IMR-90 (cell line): ENCODE results near the gene GSE1. TPM values are rescaled to one million over a fixed set of nuclear protein-coding genes. Genes with fewer than 3 reads are reported as not detected.

Experiments used
- ATAC-seq: fragments of 200-7000 bp; cut with Tn5 transposase; 2 replicates; pipeline ENCODE4 v1.9.1; 2020; ENCODE audit warnings: low read depth, mild to moderate bottlenecking, moderate library complexity
- BruUV-seq: library from RNA; stranded (reverse); fragments of 400-500 nt; replicated peaks from 2 replicates; lab custom pipeline; 2021; lab: Mats Ljungman, UMichigan
- CTCF ChIA-PET: fragments of 300-600 bp; formaldehyde crosslinking; extraction: SDS; loops from one replicate; lab custom pipeline; 2021; ENCODE audit warnings: antibody characterized with exemption; lab: Yijun Ruan, JAX
- POLR2A ChIA-PET: fragments of 300-600 bp; sonication (Branson Sonifier 250); formaldehyde crosslinking; loops from one replicate; lab custom pipeline; 2022; ENCODE audit warnings: antibody characterized with exemption; ENCODE audit not compliant: unreplicated experiment; lab: Charles Lee
- DNase-seq: peaks from one replicate; pipeline ENCODE4 v3.0.0; 2013
- H2AFZ ChIP-seq: replicated peaks from 2 replicates; pipeline ENCODE3; 2013; ENCODE audit warnings: low read length, mild to moderate bottlenecking; ENCODE audit not compliant: poor library complexity
- H2AK5ac ChIP-seq: 2 replicates; pipeline ENCODE4 v1.6.1; 2013; ENCODE audit warnings: low read depth, low read length, inconsistent platforms
- H2AK9ac ChIP-seq: replicated peaks from 2 replicates; pipeline ENCODE3; 2013; ENCODE audit warnings: mild to moderate bottlenecking, low read depth, low read length, moderate library complexity; ENCODE audit not compliant: poor library complexity
- H2BK120ac ChIP-seq: 2 replicates; pipeline ENCODE4 v1.6.1; 2013; ENCODE audit warnings: low read depth, low read length, inconsistent platforms
- H2BK15ac ChIP-seq: 3 replicates; pipeline ENCODE4 v1.6.1; 2013; ENCODE audit warnings: low read depth, low read length, inconsistent platforms
- H2BK20ac ChIP-seq: 2 replicates; pipeline ENCODE4 v1.6.1; 2013; ENCODE audit warnings: low read depth, mild to moderate bottlenecking, inconsistent platforms, low read length, moderate library complexity
- H2BK5ac ChIP-seq: 2 replicates; pipeline ENCODE4 v1.6.1; 2013; ENCODE audit warnings: mild to moderate bottlenecking, low read depth, low read length, inconsistent platforms; ENCODE audit not compliant: poor library complexity, severe bottlenecking
- H3K14ac ChIP-seq: replicated peaks from 2 replicates; pipeline ENCODE4 v1.6.1; 2013; ENCODE audit warnings: low read depth, low read length, inconsistent platforms
- H3K18ac ChIP-seq: 2 replicates; pipeline ENCODE4 v1.6.1; 2013; ENCODE audit warnings: low read depth, low read length, control low read depth
- H3K23ac ChIP-seq: 2 replicates; pipeline ENCODE4 v1.6.1; 2013; ENCODE audit warnings: low read depth, low read length, inconsistent platforms
- H3K27ac ChIP-seq: 2 replicates; pipeline ENCODE4 v1.5.1; 2013; ENCODE audit warnings: mild to moderate bottlenecking, control low read depth, low read length; ENCODE audit not compliant: insufficient read depth
- H3K27me3 ChIP-seq: 2 replicates; pipeline ENCODE4 v1.6.1; 2013; ENCODE audit warnings: low read length; ENCODE audit not compliant: control insufficient read depth, insufficient read depth
- H3K36me3 ChIP-seq: 2 replicates; pipeline ENCODE4 v1.6.1; 2013; ENCODE audit warnings: low read length, mixed read lengths; ENCODE audit not compliant: control insufficient read depth, insufficient read depth
- H3K4ac ChIP-seq: 2 replicates; pipeline ENCODE4 v1.6.1; 2013; ENCODE audit warnings: low read depth, low read length, inconsistent platforms
- H3K4me1 ChIP-seq: 2 replicates; pipeline ENCODE4 v1.6.1; 2013; ENCODE audit warnings: low read length, mixed read lengths; ENCODE audit not compliant: control insufficient read depth, insufficient read depth
- H3K4me2 ChIP-seq: 2 replicates; pipeline ENCODE4 v1.6.1; 2013; ENCODE audit warnings: low read depth, mild to moderate bottlenecking, control low read depth, low read length, moderate library complexity
- H3K4me3 ChIP-seq: 2 replicates; pipeline ENCODE4 v1.5.1; 2013; ENCODE audit warnings: low read depth, mild to moderate bottlenecking, control low read depth, low read length, moderate library complexity; ENCODE audit not compliant: insufficient read depth
- H3K56ac ChIP-seq: 2 replicates; pipeline ENCODE4 v1.6.1; 2013; ENCODE audit warnings: low read length, inconsistent platforms; ENCODE audit not compliant: insufficient read depth; ENCODE audit errors: extremely low read depth
- H3K79me1 ChIP-seq, 2 experiments: 2 replicates each; pipeline ENCODE4 v1.6.1; 2013; ENCODE audit warnings: low read length in 2 of 2, inconsistent platforms in 1 of 2, low read depth in 1 of 2
- H3K9ac ChIP-seq: 2 replicates; pipeline ENCODE4 v1.6.1; 2013; ENCODE audit warnings: low read depth, low read length, control low read depth
- H3K9me1 ChIP-seq: 2 replicates; pipeline ENCODE4 v1.6.1; 2013; ENCODE audit warnings: low read length, inconsistent platforms; ENCODE audit not compliant: insufficient read depth
- H3K9me3 ChIP-seq: 2 replicates; pipeline ENCODE4 v1.6.1; 2013; ENCODE audit warnings: low read length; ENCODE audit not compliant: control insufficient read depth, insufficient read depth
- H4K20me1 ChIP-seq: 2 replicates; pipeline ENCODE4 v1.6.1; 2013; ENCODE audit warnings: low read length, inconsistent platforms; ENCODE audit not compliant: insufficient read depth
- H4K5ac ChIP-seq: 2 replicates; pipeline ENCODE4 v1.6.1; 2013; ENCODE audit warnings: mild to moderate bottlenecking, low read depth, low read length, control low read depth
- H4K8ac ChIP-seq, 2 experiments: 2 replicates each; pipeline ENCODE4 v1.6.1; 2013; ENCODE audit warnings: low read depth in 2 of 2, low read length in 2 of 2, control low read depth in 1 of 2, inconsistent platforms in 1 of 2
- H4K91ac ChIP-seq: 2 replicates; pipeline ENCODE4 v1.6.1; 2013; ENCODE audit warnings: low read depth, low read length, inconsistent platforms; ENCODE audit not compliant: insufficient read depth
- BHLHE40 ChIP-seq: fragments of 150-350 bp; IDR thresholded peaks from 2 replicates; pipeline ENCODE4 v1.6.1; 2016; ENCODE audit warnings: mild to moderate bottlenecking, low read depth, low read length
- CEBPB ChIP-seq: IDR thresholded peaks from 2 replicates; pipeline ENCODE4 v1.6.1; 2012; ENCODE audit warnings: low read depth, low read length, improper control_type of control experiment
- CHD1 ChIP-seq: IDR thresholded peaks from 2 replicates; pipeline ENCODE4 v1.6.1; 2012; ENCODE audit warnings: low read depth, low read length, improper control_type of control experiment
- FOS ChIP-seq: fragments of 150-350 bp; IDR thresholded peaks from 2 replicates; pipeline ENCODE4 v1.6.1; 2016; ENCODE audit warnings: low read depth, low read length
- MAFK ChIP-seq: IDR thresholded peaks from 2 replicates; pipeline ENCODE4 v1.6.1; 2012; ENCODE audit warnings: low read depth, low read length, improper control_type of control experiment
- MAZ ChIP-seq: IDR thresholded peaks from 2 replicates; pipeline ENCODE4 v1.6.1; 2012; ENCODE audit warnings: low read depth, mild to moderate bottlenecking, low read length, improper control_type of control experiment, moderate library complexity, borderline replicate concordance
- MXI1 ChIP-seq: IDR thresholded peaks from 2 replicates; pipeline ENCODE4 v1.6.1; 2012; ENCODE audit warnings: low read depth, mild to moderate bottlenecking, low read length, moderate library complexity, borderline replicate concordance
- NFE2L2 ChIP-seq: fragments of 150-350 bp; IDR thresholded peaks from 2 replicates; pipeline ENCODE4 v1.6.1; 2016; ENCODE audit warnings: low read depth, mild to moderate bottlenecking, low read length
- POLR2A ChIP-seq: IDR thresholded peaks from 2 replicates; pipeline ENCODE4 v1.6.1; 2012; ENCODE audit warnings: mild to moderate bottlenecking, low read depth, low read length
- RAD21 ChIP-seq: IDR thresholded peaks from 2 replicates; pipeline ENCODE4 v1.6.1; 2012; ENCODE audit warnings: low read length, improper control_type of control experiment
- RCOR1 ChIP-seq: IDR thresholded peaks from 2 replicates; pipeline ENCODE4 v1.6.1; 2012; ENCODE audit warnings: mild to moderate bottlenecking, low read length, improper control_type of control experiment; ENCODE audit not compliant: insufficient replicate concordance
- RFX5 ChIP-seq: IDR thresholded peaks from 2 replicates; pipeline ENCODE4 v1.8.0; 2012; ENCODE audit warnings: low read depth, mild to moderate bottlenecking, low read length, moderate library complexity
- SMC3 ChIP-seq: fragments of 150-350 bp; IDR thresholded peaks from 2 replicates; pipeline ENCODE4 v1.6.1; 2016; ENCODE audit warnings: low read depth, mild to moderate bottlenecking, antibody characterized with exemption, low read length, moderate library complexity
- WGBS, 2 experiments: methylation state at CpG; one replicate each; pipeline versions ENCODE4 v1.1.5 to v1.1.7; 2013; ENCODE audit warnings: missing lambda C conversion rate in 2 of 2; ENCODE audit not compliant: insufficient read length in 1 of 2; ENCODE audit errors: extremely low coverage in 2 of 2; 5-methylcytosine and 5-hydroxymethylcytosine counted together
- dilution Hi-C: fragments of 300-500 bp; cut with HindIII; formaldehyde crosslinking; loops from one replicate; pipeline ENCODE4 v1.14.3; 2018; ENCODE audit warnings: low sequenced_read_pairs; ENCODE audit not compliant: unreplicated experiment
- in situ Hi-C: fragments of 300-500 bp; cut with MboI; formaldehyde crosslinking; loops from 3 replicates; pipeline ENCODE4 v1.14.3; 2019; ENCODE audit warnings: low sequenced_read_pairs, inconsistent platforms, mixed read lengths
- intact Hi-C: fragments of 100-400 bp; cut with micrococcal nuclease; formaldehyde crosslinking; loops from 2 replicates; pipeline ENCODE4 v1.10.0; 2022
- polyA plus RNA-seq, 3 experiments: library from polyadenylated mRNA; depleted of rRNA; stranded (reverse); fragments of >200 nt; gene quantifications; 2 replicates each; pipeline ENCODE4 v1.2.3, GENCODE V29; 2012; ENCODE audit warnings: low replicate concordance in 1 of 3
- total RNA-seq: library from RNA; depleted of rRNA; stranded (reverse); fragments of >200 nt; gene quantifications from 2 replicates; pipeline ENCODE4 v1.2.3, GENCODE V29; 2012
- TF ChIP-seq, protein P1 (sequence below): fragments of 150-350 bp; IDR thresholded peaks from 2 replicates; pipeline ENCODE4 v1.6.1; 2016; ENCODE audit warnings: low read depth, mild to moderate bottlenecking, low read length, moderate library complexity, borderline replicate concordance
- TF ChIP-seq, protein P2 (sequence below): conservative IDR thresholded peaks from 2 replicates; pipeline ENCODE4 v1.5.1; 2012; ENCODE audit warnings: mild to moderate bottlenecking, low read depth, low read length, improper control_type of control experiment
- TF ChIP-seq, protein P3 (sequence below): fragments of 150-350 bp; IDR thresholded peaks from 2 replicates; pipeline ENCODE4 v1.6.1; 2017; ENCODE audit warnings: mild to moderate bottlenecking, antibody characterized with exemption, low read length, low read depth

The GSE1 gene
- total and polyA plus RNA-seq, 2 of the 4 experiments (the other 2 are of a cell fraction), result 14.9 to 25.5 TPM

DNA sequence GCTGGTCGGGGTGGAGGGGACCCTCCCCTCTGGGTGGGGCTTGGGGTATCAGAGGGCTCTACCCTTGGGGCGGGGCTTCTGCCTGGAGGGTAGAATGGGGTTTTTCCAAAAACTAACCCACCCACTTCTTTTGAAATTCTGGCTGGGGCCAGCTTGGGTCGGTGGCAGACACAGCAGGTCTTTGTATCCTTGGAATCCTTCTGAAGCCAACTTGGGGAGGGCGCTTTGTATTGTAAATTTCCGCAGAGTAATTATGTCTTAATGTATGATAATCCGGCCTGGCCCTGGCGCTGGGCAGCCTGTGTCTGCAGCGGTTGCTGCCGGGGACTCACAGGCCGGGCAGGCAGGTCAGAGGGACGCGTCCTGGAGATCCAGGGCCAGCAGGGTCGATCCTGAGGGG is 33.9 kb upstream of the GSE1 start:
- Histone ChIP-seq H4K5ac (no peak overlapping the region), H3K4me3 (no peak overlapping the region), H3K23ac (no peak overlapping the region), H3K4me1 (peaks cover 44% of the 10 kb centered on the region), H2BK20ac (no peak overlapping the region), H4K8ac (peak overlapping the region in 1 of 2 experiments; percentile 36; a peak in 1 of 4 replicates), H2BK15ac (no peak overlapping the region), H2BK5ac (no peak overlapping the region), H3K9me1 (peaks cover 7% of the 10 kb centered on the region; the same call in 1 of the 2 replicates), H3K18ac (no peak overlapping the region), H2BK120ac (no peak overlapping the region), H4K20me1 (peaks cover 68% of the 10 kb centered on the region), H3K9ac (no peak overlapping the region), H3K4ac (no peak overlapping the region), H3K4me2 (no peak overlapping the region), H3K27me3 (no peaks in the 10 kb centered on the region), H2AK5ac (no peak overlapping the region), H4K91ac (no peak overlapping the region), H3K56ac (no peak overlapping the region), H2AK9ac (no peak overlapping the region), H3K27ac (no peak overlapping the region), H2AFZ (no peak overlapping the region), H3K36me3 (no peaks in the 10 kb centered on the region), H3K14ac (no peak overlapping the region), H3K79me1 (peaks cover 46 to 95% of the 10 kb centered on the region in 2 experiments), H3K9me3 (no peaks in the 10 kb centered on the region)
- dilution Hi-C loops, result no loop called here
- CTCF ChIA-PET, result no interaction called here
- ATAC-seq (no peak), DNase-seq (no peak)
- POLR2A ChIA-PET, result no interaction called here
- in situ Hi-C loops, result no loop called here
- no peak for TF ChIP-seq CEBPB
- no peak for TF ChIP-seq MAFK
- no peak for TF ChIP-seq MXI1
- TF ChIP-seq, protein P1, sequence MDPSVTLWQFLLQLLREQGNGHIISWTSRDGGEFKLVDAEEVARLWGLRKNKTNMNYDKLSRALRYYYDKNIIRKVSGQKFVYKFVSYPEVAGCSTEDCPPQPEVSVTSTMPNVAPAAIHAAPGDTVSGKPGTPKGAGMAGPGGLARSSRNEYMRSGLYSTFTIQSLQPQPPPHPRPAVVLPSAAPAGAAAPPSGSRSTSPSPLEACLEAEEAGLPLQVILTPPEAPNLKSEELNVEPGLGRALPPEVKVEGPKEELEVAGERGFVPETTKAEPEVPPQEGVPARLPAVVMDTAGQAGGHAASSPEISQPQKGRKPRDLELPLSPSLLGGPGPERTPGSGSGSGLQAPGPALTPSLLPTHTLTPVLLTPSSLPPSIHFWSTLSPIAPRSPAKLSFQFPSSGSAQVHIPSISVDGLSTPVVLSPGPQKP, result no peak
- no peak for TF ChIP-seq CHD1
- TF ChIP-seq MAZ, result no peak
- TF ChIP-seq SMC3, result no peak
- no peak for TF ChIP-seq RAD21
- no peak for TF ChIP-seq RFX5
- TF ChIP-seq, protein P2, sequence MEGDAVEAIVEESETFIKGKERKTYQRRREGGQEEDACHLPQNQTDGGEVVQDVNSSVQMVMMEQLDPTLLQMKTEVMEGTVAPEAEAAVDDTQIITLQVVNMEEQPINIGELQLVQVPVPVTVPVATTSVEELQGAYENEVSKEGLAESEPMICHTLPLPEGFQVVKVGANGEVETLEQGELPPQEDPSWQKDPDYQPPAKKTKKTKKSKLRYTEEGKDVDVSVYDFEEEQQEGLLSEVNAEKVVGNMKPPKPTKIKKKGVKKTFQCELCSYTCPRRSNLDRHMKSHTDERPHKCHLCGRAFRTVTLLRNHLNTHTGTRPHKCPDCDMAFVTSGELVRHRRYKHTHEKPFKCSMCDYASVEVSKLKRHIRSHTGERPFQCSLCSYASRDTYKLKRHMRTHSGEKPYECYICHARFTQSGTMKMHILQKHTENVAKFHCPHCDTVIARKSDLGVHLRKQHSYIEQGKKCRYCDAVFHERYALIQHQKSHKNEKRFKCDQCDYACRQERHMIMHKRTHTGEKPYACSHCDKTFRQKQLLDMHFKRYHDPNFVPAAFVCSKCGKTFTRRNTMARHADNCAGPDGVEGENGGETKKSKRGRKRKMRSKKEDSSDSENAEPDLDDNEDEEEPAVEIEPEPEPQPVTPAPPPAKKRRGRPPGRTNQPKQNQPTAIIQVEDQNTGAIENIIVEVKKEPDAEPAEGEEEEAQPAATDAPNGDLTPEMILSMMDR, result no peak
- TF ChIP-seq BHLHE40, result no peak
- TF ChIP-seq POLR2A, result no peak
- no peak for TF ChIP-seq RCOR1
- no peak for TF ChIP-seq NFE2L2
- TF ChIP-seq FOS, result no peak
- TF ChIP-seq, protein P3, sequence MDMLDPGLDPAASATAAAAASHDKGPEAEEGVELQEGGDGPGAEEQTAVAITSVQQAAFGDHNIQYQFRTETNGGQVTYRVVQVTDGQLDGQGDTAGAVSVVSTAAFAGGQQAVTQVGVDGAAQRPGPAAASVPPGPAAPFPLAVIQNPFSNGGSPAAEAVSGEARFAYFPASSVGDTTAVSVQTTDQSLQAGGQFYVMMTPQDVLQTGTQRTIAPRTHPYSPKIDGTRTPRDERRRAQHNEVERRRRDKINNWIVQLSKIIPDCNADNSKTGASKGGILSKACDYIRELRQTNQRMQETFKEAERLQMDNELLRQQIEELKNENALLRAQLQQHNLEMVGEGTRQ, result no peak
- no TSS peak for BruUV-seq
- WGBS, 2 experiments, result 71% methylated on average over 8 of the region's 13 CpGs; no CpG with 5 or more reads in 1 of the 2 experiments
- intact Hi-C loops, result no loop called here
